ENCODE measurements around the gene PDE4B.
"Not testable (repeated sequence)": the region's sequence is repeated elsewhere in the genome, so short reads cannot be mapped to it uniquely, and the experiment has no call there.

The PDE4B gene

GRCh38 chr1:66112744-66113400 is 320.2 kb downstream of the PDE4B start:
- Histone ChIP-seq H3K27me3 (replicated peaks; ENCODE audit: control insufficient read depth, insufficient read depth, low read length) (no peaks in the 10 kb centered on the region), H3K36me3 (ENCODE audit: control insufficient read depth, insufficient read depth, low read length) (no peaks in the 10 kb centered on the region), H3K4me3 (replicated peaks; ENCODE audit: low read depth, low read length) (no peak overlapping the region)
- no peak for DNase-seq (ENCODE audit: extremely low read depth, insufficient read length)
- TF ChIP-seq CTCF (IDR thresholded peaks at IDR 0.05; ENCODE audit: insufficient read depth, low read length, poor library complexity, severe bottlenecking), result no peak

- H3K36me3 ChIP-seq (ENCODE audit: control insufficient read depth, insufficient read depth, low read length), result no peaks in the 10 kb centered on the region
- DNase-seq (ENCODE audit: extremely low read depth, insufficient read length), result no peak
- no peak for TF ChIP-seq CTCF (IDR thresholded peaks at IDR 0.05; ENCODE audit: insufficient read depth, low read length, poor library complexity, severe bottlenecking)
- no peak overlapping the region for H3K4me3 ChIP-seq (replicated peaks; ENCODE audit: low read depth, low read length)
- H3K27me3 ChIP-seq (replicated peaks; ENCODE audit: control insufficient read depth, insufficient read depth, low read length), result no peaks in the 10 kb centered on the region; the same call in 1 of the 2 replicates
These were observed 326.5 kb downstream of the PDE4B start for GRCh38 chr1:66119148-66119547.

- Histone ChIP-seq H3K4me3 (replicated peaks; ENCODE audit: low read depth, low read length) (no peak overlapping the region), H3K36me3 (ENCODE audit: control insufficient read depth, insufficient read depth, low read length) (no peaks in the 10 kb centered on the region), H3K27me3 (replicated peaks; ENCODE audit: control insufficient read depth, insufficient read depth, low read length) (no peaks in the 10 kb centered on the region; the same call in 1 of the 2 replicates)
- no peak for DNase-seq (ENCODE audit: extremely low read depth, insufficient read length)
- TF ChIP-seq CTCF (IDR thresholded peaks at IDR 0.05; ENCODE audit: insufficient read depth, low read length, poor library complexity, severe bottlenecking), result no peak
These were observed 332.0 kb downstream of the PDE4B start for GRCh38 chr1:66124670-66125069.

GRCh38 chr1:66128641-66129040 is 335.9 kb downstream of the PDE4B start:
- DNase-seq (ENCODE audit: extremely low read depth, insufficient read length); H3K27me3 ChIP-seq (replicated peaks; ENCODE audit: control insufficient read depth, insufficient read depth, low read length); H3K4me3 ChIP-seq (replicated peaks; ENCODE audit: low read depth, low read length); H3K36me3 ChIP-seq (ENCODE audit: control insufficient read depth, insufficient read depth, low read length): not testable (repeated sequence)

- H3K27me3 ChIP-seq (replicated peaks; ENCODE audit: control insufficient read depth, insufficient read depth, low read length), result no peaks in the 10 kb centered on the region
- no peak for TF ChIP-seq CTCF (IDR thresholded peaks at IDR 0.05; ENCODE audit: insufficient read depth, low read length, poor library complexity, severe bottlenecking)
- H3K4me3 ChIP-seq (replicated peaks; ENCODE audit: low read depth, low read length), result no peak overlapping the region
These were observed 339.6 kb downstream of the PDE4B start for GRCh38 chr1:66132324-66132723.

GRCh38 chr1:66134004-66134403 is 341.3 kb downstream of the PDE4B start:
- no peak for TF ChIP-seq CTCF (IDR thresholded peaks at IDR 0.05; ENCODE audit: insufficient read depth, low read length, poor library complexity, severe bottlenecking)
- no peaks in the 10 kb centered on the region for H3K36me3 ChIP-seq (ENCODE audit: control insufficient read depth, insufficient read depth, low read length)
- no peaks in the 10 kb centered on the region for H3K27me3 ChIP-seq (replicated peaks; ENCODE audit: control insufficient read depth, insufficient read depth, low read length)
- DNase-seq (ENCODE audit: extremely low read depth, insufficient read length), result no peak
- no peak overlapping the region for H3K4me3 ChIP-seq (replicated peaks; ENCODE audit: low read depth, low read length)

More at GRCh38 chr1:66132324-66132723, 339.6 kb downstream of the PDE4B start:
- H3K36me3 ChIP-seq (ENCODE audit: control insufficient read depth, insufficient read depth, low read length), result no peaks in the 10 kb centered on the region
- DNase-seq (ENCODE audit: extremely low read depth, insufficient read length), result no peak
